SK-N-SH (cell line): ENCODE results near the gene ZNF784.

ENCODE experiments used
- CTCF ChIP-seq: fragments of 200-600 bp; sonication (generic); IDR thresholded peaks from 2 replicates; pipeline ENCODE4 v1.6.1; 2017; ENCODE audit warnings: antibody characterized with exemption, mild to moderate bottlenecking, moderate library complexity
- ELF1 ChIP-seq: IDR thresholded peaks from 2 replicates; pipeline ENCODE4 v1.4.0; 2012
- EP300 ChIP-seq, 2 experiments: IDR thresholded peaks; 2 replicates each; pipeline versions ENCODE4 v1.4.0 to v1.6.1; 2012; ENCODE audit warnings: borderline replicate concordance in 1 of 2, low read depth in 1 of 2, low read length in 1 of 2
- EZH2phosphoT487 ChIP-seq: fragments of 200-600 bp; sonication (generic); IDR thresholded peaks from 2 replicates; pipeline ENCODE4 v1.6.1; 2017; ENCODE audit warnings: low read depth, mixed run types, mild to moderate bottlenecking, antibody characterized with exemption, moderate library complexity, borderline replicate concordance
- GATA2 ChIP-seq: sonication (generic); formaldehyde crosslinking; IDR thresholded peaks from 2 replicates; pipeline ENCODE4 v1.5.0; 2020; ENCODE audit warnings: mild to moderate bottlenecking, missing genetic modification reagents
- MAX ChIP-seq: IDR thresholded peaks from 2 replicates; pipeline ENCODE4 v1.4.0; 2012; ENCODE audit warnings: low read depth
- POLR2AphosphoS5 ChIP-seq: IDR thresholded peaks from 2 replicates; pipeline ENCODE4 v1.6.1; 2012; ENCODE audit warnings: low read depth, low read length
- RFX5 ChIP-seq: IDR thresholded peaks from 2 replicates; pipeline ENCODE4 v1.6.1; 2012; ENCODE audit warnings: mild to moderate bottlenecking, improper control_type of control experiment, low read length
- RXRA ChIP-seq: IDR thresholded peaks from 2 replicates; pipeline ENCODE4 v1.4.0; 2012; ENCODE audit warnings: low read depth, mild to moderate bottlenecking, borderline replicate concordance
- TAF1 ChIP-seq: IDR thresholded peaks from 2 replicates; pipeline ENCODE4 v1.6.1; 2012; ENCODE audit warnings: low read depth, mild to moderate bottlenecking, low read length, moderate library complexity, borderline replicate concordance
- TCF12 ChIP-seq: IDR thresholded peaks from 2 replicates; pipeline ENCODE4 v1.4.0; 2012
- USF2 ChIP-seq: fragments of 150-350 bp; IDR thresholded peaks from 2 replicates; pipeline ENCODE4 v1.6.1; 2017; ENCODE audit warnings: antibody characterized with exemption, low read length, low read depth, borderline replicate concordance
- YY1 ChIP-seq: IDR thresholded peaks from 2 replicates; pipeline ENCODE4 v1.4.0; 2012; ENCODE audit warnings: low read depth, mild to moderate bottlenecking
- ZBTB33 ChIP-seq: IDR thresholded peaks from 2 replicates; pipeline ENCODE4 v1.4.0; 2012; ENCODE audit warnings: low read depth, borderline replicate concordance

- TF ChIP-seq POLR2AphosphoS5 (no peak), YY1 (no peak), CTCF (no peak; the same call in 1 of the 2 replicates), ELF1 (no peak), ZBTB33 (no peak), RFX5 (no peak), RXRA (no peak), EP300 (IDR thresholded peaks at IDR 0.05; ENCODE audit: borderline replicate concordance in 1 of 2, low read depth in 1 of 2, low read length in 1 of 2) (0 out of 4 replicates have a peak, but pooled peaks of 1 of the 2 experiments have one; percentile 16), EZH2phosphoT487 (no peak), TCF12 (no peak), USF2 (no peak), TAF1 (no peak), MAX (no peak), GATA2 (no peak)
Observed at GRCh38 chr19:55606471-55606787, 17.9 kb downstream of the ZNF784 start.
